ENCODE data around the gene TACC2.
A peak's percentile ranks its signal among the peaks of the same experiment; 100 is the strongest.

TACC2 gene

DNA sequence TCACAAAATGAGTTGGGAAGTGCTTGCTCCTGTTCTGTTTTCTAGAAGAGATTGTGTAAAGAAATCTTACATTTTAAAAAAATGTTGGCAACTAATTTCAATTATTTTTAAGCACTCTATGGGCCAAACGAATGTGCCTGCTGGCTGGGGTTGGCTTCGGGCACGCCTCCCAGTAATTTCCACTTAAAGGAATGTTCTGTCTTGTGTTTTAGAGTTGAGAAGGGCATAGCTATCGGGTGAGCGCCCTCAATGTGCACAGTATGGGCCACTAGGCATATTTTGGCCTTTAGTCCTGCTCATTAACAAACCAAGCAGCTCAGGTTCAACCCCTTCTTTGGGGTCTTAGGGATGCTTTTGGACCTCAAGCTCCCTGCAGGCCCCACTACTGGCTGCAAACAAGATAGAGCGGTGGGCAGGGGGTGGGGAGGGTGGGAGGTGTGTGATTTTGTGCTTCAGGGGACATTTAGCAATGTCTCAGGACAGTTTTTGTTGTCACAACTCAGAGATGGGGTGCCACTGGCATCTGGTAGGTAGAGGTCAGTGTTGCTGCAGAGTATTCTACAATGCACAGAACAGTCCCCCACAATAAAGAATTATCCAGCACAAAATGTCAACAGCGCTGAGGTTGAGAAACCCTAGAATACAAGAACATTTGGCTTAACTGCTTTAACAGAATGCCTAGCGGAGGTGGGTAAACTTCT lies 40.7 kb downstream of the TACC2 start:
- DNase-seq = no peak

DNA sequence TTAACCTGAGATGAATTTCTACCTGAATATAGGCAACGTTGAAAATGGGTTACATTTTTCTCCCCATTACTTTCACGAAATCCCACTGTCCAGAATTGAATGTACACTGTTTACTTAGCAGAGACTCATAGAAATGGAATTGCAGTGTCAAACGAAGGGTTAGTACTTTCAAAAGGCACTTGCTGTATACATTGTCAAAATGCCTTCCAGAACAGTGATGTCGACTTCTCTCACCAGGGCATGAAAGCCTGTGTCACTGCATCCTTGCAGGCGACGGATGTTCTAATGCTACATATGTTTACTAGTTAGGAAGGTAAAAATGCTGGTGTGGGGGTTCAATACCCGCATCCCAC lies 41.2 kb downstream of the TACC2 start:
- no peak for DNase-seq

DNA sequence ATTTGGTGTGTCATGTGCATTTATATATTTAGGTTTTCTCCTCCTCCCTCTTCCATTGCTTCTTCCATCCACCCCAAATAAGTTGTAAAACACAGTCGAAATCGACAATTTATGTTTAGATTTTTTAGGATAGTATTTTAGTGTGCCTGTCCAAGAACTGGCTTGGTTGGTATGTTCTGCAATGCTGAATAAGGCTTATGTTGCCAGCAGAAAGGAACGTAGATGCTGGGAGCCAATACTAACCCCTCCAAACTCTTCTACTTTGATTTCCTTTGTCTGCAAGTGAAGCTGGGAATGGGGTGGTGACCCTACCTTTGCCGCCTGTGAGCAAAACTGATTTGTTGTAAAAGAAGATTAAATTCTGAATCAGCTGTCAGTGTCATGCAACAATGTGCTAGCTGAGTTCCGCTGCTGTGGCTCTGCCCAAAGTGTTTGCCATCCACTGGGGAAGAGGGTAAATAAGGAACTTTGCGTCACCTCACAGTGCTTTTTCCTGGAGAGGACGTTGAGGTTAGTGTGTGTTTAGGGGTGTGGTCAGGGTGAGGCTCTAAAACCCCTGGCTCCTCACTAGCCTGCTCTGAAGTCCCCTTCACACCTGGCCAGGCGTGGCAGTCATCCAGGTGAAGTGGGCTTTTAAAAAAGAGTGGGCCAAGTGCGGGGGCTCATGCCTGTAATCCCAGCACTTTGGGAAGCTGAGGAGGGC lies 44.4 kb downstream of the TACC2 start:
- DNase-seq = no peak

DNA sequence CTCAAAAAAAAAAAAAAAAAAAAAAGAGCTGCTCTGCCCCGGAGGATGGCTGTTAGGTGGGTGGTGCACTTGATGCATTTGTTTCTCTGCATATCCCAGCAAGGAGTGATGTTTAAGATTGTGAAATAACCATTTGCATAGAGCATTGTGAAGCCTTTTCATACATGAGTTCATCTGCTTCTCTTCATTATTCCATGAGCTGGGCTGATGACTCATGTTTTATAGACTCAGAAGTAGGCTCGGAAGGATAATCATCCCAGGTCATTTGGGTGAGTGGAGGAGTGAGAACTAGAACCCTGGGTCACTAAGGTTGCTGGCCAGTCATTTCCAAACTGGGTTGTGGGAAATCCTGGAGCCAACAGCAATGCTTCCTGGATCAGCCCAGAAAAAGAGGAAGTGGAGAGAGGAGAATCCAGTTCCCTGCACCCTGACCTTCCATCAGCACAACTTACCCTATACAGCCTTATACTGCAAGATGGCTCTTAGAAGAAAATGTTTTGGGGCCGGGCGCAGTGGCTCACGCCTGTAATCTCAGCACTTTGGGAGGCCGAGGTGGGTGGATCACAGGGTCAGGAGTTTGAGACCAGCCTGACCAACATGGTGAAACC lies 45.3 kb downstream of the TACC2 start:
- no peak for DNase-seq

DNA sequence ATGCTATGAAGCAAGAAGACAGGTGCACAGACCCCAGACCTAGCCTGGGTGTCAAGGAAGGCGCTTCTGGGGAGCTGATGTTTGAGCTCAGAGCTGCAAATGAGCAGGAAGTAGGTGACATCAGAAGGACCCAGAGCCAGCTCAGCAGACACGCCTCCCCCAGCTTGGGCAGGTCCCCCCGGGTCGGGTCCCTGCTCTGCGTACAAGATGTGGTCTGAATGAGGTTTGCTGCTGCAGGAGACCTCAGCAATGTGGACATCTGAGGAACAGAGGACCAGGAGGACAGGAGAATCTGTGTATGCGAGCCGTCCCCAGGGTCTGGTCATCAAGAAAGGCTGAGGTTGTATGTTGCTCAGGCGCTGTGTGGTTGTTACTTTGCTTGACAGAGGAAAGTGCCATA lies 51.8 kb downstream of the TACC2 start:
- DNase-seq = no peak

DNA sequence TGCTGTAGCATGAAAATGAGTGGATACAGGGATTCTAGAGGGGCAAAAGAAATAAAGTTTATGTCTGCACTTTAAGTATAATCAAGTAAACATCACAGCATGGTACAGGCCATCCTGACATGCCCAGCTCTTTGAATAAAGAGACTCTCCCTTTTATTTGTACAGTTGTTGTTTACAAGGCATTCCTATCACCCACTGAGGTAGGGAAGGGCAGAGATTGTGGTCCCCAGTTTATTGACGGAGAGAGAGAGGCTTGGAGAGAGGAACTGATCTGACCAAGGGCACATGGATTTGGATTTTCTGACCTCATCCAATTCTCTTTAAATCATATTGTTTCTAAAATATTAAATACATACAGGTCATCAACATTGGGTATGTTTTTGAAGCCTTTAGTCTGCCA lies 53.9 kb downstream of the TACC2 start:
- DNase-seq = no peak

DNA sequence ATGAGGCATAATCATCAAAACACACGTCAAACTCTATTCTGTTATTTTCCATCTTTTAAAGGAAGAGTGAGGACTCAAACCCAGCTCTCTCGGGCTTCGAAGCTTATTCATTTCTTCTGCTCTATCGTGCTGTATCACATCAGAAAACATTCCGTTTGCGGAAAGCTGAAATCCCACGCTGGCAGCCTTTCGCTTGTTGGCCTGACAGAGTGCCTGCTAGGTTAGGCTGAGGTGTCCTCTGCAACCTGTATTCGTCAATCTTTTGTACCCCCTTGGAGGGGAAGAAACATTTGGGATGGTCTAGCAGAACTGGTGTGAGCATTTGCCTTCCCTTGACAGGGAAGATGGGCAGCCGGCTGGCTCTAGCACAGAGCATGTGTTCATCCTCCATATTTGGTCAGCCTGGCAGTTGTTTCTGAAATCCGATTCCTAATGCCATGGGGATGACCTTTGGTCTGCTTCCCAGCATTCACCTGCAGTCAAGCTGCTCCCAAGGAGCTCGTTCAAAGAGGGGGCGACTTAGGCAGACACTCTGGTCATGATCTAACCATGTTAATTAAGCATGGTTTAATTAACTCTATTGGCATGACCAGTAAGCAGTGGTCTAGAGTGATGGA lies 55.2 kb downstream of the TACC2 start:
- peak; percentile 74 for DNase-seq

DNA sequence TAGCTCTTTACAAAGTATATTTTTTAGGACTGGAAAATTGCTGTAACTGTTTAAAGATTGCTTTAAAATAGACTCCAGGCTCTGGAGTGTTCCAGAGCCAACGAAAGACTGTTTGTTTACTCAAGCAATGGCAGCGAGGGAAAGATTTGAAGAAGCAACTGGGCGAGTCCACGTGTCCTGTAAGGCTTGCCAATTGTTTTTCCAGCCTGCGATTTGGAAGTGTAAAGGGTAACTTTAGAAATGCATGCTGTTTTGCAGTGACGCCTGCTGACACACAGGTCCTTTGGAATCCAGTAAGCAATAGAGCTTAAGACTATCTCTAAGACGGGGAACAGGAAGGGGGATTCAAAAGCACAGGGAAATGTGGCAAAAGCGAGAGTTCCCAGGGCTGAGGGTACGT lies 55.8 kb downstream of the TACC2 start:
- DNase-seq = no peak

DNA sequence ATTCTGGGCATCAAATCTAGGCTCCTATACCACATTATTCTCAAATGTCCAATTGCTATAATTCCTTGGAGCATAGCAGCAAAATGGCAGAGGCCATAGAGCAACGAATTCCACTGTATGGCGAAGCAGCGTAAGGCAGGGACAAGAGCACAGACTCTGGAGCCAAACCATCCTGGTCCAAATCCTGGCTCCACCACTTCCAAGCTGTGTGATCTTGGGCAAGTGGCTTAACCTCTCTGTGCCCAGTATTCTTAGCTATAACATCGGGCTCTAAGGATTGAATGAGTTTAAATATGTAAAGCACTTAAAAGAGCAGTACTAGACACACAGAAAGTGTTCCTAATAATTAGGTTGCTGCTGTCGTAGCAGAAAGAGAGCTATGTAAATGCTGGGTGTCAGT lies 56.2 kb downstream of the TACC2 start:
- no peak for DNase-seq

DNA sequence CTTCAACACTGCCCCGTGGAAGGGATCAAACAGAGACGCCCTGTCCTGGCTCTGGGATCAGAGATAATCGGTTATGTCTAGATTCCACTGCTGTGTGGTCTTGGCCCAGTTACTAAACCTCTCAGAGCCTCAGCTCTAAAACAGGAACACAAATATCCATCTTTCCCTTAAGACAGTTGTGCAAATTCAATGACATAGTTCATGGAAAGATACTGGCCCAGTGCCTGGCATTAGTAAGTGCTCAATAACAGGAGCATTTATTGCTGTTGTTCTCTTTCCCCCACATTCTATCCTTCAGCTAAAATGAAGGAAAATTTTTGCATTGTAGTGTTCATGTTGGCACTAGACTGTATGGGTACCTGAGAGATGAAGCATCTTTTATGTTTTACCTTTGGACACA lies 58.6 kb downstream of the TACC2 start:
- no peak for DNase-seq

DNA sequence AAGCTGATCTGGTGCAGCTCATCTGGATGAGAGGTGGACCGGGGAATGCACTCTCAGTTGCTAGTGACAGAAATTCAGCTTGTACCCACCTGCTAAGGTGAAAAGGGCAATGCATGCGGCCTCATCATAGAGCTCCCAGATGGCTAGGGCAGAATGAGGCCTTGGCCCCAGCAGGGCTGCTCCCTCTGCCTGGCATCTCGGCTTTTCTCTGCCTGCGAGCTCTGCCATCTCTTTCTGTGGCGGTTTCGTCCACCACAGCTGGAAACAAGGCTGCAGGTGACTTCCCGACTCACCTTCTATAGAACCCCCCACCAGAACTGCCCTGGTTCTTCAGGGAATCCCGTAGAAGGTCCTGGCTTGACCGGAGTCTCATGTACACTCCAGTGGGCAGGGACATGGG lies 60.1 kb downstream of the TACC2 start:
- no peak for DNase-seq

DNA sequence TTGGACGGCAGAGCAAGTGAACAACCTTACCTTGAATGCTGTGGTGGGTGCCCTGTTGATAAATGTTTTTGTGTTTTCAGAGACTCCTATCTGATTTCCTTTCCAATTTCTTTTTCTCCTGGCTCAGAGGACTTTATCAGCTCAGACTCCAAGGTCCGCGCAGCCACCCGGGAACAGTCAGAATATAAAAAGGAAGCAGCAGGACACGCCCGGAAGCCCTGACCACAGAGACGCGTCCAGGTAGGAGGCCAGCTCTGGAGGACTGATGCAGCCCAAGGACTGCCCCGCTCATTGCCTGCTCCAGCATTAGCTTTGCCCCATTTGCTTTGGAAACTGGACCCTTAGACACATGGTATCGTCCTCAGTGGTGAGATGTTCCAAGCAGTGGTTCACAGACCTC lies 61.3 kb downstream of the TACC2 start:
- DNase-seq = no peak

DNA sequence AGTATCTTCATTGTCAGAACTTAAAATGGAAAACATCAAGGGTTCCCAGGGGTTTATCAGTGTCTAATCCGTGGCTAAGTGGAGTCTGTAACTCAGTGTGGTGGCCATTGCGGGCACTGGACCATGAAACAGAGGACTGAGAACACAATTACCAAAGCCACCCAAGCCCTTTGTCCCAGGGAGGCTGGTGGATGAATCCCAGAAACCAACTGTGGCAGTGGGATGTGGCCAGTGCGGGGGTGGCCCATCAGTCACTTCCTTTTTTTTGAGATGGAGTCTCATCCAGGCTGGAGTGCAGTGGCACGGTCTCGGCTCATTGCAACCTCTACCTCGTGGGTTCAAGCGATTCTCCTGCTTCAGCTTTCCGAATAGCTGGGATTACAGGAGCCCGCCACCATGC lies 61.8 kb downstream of the TACC2 start:
- DNase-seq = no peak

DNA sequence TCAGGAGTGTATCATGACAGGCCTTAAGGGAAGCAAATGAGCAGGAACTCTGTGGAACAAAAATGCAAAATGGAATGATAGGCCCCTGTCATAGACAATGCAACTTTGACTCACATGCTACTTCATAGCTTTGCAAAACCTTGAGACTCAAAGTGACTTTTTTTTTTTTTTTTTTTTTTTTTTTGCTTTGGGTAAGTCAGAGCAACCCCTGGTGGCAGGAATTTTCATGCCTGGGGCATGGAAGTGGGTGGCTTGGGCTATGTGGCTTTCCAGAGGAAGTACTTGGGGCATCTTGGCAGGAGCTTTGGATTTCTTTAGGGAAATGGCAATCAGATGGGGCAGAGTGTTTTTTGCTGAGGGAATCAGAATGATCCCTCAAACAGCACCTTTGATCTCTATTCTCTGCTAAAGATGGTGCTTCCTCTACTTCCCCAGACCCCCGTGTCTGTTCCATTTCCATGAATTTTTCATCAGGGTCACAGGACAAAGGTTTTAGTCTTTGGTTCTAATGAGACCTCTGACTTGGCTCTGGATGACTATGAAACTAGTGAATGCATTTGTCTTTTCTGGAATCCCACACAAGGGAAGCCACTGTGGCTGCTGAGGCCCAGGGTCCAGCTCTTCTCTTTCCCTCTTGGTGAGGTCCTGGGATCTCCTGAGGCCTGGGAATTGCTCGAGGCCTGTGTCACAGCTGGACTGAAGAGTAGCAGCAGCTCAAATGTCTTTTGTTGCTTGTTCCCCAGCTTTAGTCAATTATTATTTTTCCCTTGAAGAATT lies 62.8 kb downstream of the TACC2 start:
- DNase-seq = peak; percentile 49

DNA sequence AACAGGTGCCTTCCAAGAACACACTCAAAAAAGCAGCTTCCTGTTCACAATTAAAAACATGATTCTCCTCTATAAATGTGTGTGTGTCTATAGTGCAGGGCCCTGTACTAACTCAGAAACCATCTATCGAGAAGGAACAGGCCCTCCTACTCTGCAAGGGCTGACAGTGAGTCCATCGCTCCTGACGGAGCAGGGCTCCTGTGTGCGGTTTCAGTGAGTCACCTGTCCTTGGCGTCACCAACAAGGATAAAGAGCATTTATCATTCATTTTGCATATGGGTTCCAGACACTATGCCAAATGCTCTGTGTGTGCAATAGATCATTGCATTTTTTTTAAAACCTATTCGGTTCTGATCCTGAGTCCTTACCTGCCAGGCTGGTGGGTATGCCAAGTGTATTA lies 63.7 kb downstream of the TACC2 start:
- DNase-seq = no peak

DNA sequence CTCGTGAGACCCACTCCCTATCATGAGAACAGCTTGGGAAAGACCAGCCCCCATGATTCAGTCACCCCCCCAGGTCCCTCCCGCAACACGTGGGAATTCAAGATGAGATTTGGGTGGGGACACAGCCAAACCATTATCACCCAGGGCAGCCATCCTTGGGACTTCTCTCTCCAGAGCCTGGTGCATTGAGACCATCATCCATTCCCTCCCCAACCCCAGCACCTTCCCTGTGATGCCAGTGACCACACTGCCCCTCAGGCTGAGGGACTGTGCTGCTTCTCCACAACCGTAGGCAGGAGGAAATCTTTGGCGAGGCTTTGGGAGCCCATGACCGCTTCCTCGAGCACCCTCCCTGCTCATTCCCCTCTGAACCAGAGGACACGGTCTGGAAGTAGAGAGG lies 64.4 kb downstream of the TACC2 start:
- DNase-seq = no peak

DNA sequence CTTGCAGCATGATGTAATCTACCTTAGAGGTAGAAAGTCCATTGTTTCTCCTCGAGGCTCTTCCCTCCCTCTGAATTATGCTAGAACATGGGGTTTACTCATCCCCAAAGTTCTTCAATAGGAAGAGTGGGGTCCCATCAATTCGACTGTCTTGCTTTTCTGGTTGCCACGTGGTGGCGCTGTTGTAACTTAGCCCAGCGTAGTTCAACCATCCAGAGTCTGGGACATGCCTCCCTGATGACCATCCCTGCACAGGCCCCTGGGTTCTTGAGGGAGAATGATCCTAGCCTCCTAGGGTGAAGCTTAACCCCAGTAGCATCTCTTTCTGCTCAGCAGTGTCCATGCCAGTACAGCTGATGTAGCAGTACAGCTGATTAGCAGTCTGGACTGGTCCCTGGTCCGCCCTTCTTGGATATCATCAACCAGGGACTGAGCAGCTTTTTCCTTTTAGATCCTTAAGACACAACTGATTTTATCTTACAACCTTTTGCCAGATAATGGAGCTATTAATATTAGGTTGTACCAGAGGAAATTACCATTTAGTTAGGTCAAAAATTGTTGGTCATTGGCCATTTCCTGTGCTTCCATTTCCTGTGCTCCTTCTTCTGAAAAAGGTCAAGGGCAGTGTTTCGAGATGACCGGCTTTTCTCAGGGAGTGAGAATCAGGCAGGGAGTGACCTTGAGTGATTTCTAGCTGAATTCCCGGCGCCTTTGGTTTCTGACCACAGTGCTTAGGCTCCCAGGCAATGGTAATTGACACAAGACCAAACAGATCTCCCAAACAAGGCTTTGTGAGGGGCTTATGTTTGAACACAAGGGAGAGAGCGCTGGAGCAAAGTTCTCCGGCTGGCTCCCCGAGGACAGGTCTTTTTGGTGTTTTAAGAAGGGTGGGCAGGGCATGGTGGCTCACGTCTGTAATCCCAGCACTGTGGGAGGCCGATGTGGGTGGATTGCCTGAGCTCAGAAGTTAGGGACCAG lies 65.4 kb downstream of the TACC2 start:
- peak; percentile 72 for DNase-seq

DNA sequence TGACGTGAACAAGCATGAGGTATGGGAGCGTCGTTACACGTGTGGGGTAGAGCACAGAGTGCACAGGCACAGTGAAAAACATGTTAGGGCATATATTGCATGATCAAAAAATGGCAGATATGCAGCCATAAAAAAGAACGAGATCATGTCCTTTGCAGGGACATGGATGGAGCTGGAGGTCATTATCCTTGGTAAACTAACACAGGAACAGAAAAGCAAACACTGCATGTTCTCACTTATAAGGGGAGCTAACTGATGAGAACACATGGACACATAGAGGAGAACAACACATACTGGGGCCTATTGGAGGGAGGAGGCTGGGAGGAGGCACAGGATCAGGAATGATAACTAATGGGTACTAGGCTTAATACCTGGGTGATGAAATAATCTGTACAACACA lies 66.3 kb downstream of the TACC2 start:
- no peak for DNase-seq

DNA sequence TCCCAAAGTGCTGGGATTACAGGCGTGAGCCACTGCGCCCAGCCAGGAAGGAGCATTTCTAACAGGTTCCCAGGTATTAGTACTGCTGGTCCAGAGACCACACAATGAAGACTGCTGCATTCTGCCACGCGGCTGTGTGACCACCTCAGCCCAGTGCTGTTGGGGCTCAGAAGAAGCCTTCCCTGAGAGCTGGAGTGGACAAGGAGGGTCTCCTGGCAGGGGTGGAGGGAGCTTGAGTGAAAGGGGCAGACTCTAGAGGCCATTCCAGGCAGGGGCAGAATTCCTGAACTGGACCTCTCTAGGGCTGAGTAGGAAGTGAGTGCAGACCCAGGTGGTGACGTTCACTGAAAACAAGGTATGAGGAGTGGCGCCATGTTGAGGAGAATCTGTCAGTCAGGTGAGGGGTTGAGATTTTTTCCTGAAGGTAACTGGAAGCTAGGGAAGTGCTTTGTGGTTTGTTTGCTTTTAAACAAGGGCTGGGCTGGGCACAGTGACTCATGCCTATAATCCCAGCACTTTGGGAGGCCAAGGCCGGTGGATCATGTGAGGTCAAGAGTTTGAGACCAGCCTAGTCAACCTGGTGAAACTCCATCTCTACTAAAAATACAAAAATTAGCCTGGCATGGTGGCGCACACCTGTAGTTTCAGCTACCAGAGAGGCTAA lies 67.6 kb downstream of the TACC2 start:
- DNase-seq = no peak

DNA sequence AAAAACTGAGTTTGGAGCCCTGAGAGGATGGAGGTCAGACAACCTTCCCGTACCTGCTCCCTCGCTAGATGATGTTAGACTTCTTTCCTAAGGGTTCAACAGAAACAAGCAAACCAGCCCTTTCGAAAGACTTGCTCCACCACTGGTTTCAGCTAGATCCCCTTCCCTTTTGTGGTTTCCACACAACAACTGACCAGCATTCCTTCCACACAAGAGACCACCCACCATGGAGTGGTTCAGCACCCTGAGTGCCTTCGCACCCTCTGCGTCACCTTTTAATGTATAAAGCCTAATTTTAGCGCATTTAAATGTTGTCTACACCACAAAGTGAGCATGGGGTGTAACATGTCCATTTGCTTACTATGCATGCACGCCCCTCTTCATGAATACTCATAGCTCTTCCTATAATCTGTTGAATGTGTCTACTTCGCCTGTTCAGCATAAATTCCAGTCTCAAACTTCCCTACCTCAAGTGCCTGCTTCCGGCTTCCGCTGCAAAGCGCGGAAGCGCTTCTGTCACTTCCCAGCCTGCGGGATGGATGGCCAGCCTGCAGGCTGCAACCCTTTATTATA lies 69.0 kb downstream of the TACC2 start:
- no peak for DNase-seq

DNA sequence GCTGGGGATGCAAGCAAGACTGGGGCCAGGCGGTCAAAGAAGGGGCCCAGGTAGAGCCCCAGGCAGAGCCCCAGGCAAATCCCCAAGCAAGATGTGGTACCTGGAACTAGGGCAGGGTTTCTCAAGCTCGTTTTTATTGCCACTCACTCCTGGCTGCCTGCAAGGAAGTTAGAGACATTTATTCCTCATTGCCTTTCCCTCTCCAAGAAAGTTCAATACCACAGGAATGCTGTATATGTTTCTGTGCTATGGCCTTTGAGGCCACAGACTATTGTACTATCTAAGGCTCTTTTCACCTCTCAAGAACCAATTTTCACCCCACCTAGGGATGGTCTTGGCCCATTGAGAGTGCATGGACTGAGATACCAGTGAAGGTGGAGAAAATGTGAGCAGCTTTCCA lies 71.3 kb downstream of the TACC2 start:
- DNase-seq = no peak
